Esophagus mucosa (tissue), 1 donor: ENCODE measurements around the gene ECHS1. TPM values are rescaled to one million over a fixed set of nuclear protein-coding genes. Genes with fewer than 3 reads are reported as not detected.
A peak's percentile ranks its signal among the peaks of the same experiment; 100 is the strongest.
"Not testable (repeated sequence)": the region's sequence is repeated elsewhere in the genome, so short reads cannot be mapped to it uniquely, and the experiment has no call there.

Experiments used
- ATAC-seq: fragments of 200-7000 bp; cut with Tn5 transposase; one replicate; pipeline ENCODE4 v1.9.1; 2020
- total RNA-seq: library from RNA; stranded (reverse); gene quantifications from one replicate; pipeline ENCODE4 v1.2.4, GENCODE V29; 2023
- donor health status: DM: yes; HTN: yes; CAD: no.

Gene ECHS1
- total RNA-seq, 1 donor from 2014 or later: 79.5 TPM

DNA sequence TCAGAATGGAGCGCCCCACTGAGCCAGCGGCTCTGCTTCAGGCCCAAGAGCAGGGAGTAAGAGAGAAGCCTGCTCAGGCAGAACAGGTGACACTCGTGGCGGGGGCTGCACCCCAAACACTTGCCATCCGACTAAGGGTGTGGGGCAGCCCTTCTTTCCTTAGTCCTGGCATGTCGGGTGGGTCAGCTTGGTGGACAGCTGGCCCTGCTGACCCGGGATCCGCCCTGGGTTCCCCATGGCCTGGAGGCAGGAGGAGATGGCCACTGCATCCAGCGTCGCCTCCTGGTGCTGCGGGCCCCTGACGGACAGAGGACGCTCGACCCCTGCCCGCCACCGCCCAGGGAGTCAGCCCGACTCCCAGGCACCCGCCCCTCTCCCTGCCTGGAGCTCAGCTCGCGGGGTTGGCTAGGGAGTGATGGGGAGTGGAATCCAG is 4.7 kb upstream of the ECHS1 start:
- no peak for ATAC-seq

DNA sequence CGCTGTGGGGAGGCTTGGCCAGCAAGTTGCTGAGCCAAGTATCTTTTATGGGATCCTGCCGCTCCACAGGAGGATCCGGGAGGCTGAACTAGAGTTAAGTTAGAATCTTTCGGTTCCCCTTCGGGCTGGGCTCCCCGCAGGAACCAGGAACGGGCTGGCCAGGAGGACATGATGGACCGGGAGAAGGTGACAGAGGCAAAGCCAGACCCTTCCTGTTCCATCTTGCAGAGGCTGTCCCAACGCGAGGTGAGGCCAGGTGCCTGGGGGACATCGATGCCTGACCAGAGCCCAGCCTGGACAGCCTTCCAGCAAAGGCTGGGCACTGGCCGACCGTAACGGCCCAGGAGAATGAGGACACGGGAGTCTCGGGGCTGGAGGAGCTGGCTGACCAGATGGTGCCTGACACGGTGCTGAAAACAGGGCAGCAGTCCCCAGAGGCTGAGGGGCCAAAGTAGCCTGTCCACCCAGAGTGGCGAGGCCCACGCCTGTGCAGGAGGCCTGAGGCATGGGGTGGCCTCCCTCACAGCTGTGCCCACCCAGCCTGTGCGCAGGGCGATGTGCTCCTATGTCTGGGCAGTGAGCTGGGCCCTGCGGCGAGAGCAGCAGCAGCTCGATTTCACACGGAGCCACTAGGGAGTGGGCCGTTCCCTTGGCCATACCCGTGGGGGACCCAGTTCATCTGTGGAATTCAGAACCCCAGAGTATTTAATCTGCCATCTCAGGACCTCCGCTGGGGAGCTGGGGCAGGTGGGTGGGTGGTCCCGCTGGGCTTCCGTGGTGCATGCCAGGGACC is 4.1 kb upstream of the ECHS1 start:
- no peak for ATAC-seq

DNA sequence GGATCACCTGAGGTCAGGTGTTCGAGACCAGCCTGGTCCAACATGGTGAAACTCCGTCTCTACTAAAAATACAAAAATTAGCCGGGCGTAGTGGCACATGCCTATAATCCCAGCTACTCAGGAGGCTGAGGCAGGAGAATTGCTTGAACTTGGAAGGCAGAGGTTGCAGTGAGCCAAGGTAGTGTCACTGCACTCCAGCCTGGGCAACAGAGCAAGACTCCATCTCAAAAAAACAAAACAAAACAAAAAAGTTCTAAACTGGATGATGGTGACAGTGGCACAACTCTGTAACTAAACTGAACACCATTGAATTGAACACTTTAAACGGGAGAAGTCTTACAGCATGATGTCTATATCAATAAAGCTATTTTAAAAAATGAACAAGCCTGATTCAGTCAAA is 3.0 kb upstream of the ECHS1 start:
- not testable (repeated sequence) for ATAC-seq

DNA sequence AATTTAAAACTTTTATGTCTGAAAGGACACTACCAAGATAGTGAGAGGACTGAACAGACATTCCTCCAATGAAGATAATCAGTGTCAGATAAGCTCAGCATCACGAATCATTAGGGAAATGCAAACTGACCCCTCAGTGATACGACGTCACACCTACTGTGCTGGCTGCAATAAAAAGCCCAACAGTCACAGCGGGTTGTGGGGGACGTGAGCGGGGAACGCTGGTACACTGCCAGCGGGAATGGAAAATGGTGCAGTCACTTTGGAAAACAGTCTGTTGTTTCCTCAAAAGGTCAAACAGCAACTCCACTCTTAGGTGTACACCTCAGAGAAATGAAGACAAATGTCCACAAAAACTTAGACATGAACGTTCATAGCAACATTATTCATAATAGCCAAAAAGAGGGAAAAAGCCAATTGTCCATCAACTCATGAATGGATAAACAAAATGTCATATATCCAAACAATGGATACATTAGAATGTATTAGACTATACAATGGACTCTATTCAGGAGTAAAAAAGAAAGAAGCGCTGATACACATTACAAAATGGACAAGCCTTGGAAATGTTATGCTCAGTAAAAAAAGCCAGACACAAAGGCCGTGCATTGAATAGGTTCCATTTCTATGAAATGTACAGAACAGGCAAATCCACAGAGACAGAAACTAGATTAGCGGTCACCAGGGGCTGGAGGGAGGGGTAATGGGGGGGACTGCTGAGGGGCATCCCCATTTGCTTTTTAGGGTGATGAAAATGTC is 2.4 kb upstream of the ECHS1 start:
- no peak for ATAC-seq

DNA sequence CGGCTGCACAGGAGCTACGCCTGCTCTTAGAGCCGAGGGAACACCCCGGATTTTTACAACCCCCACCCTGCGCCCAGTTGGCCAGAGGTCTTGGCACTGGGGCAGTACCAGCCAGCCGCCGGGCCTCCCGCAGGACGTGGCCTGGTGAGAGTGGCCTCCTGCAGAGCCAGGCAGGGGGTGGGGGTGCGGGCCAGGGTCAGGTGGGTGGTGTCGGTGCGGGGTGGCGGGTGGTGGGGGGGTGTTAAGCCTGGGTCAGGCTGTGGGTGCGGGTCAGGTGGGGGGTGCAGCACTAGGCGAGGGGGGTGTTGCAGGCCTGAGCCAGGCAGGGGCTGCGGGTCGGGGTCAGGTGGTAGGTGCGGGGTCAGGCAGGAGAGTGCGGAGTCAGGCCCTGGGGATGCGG is 647 bp downstream of the ECHS1 start:
- ATAC-seq: peak; percentile 4

DNA sequence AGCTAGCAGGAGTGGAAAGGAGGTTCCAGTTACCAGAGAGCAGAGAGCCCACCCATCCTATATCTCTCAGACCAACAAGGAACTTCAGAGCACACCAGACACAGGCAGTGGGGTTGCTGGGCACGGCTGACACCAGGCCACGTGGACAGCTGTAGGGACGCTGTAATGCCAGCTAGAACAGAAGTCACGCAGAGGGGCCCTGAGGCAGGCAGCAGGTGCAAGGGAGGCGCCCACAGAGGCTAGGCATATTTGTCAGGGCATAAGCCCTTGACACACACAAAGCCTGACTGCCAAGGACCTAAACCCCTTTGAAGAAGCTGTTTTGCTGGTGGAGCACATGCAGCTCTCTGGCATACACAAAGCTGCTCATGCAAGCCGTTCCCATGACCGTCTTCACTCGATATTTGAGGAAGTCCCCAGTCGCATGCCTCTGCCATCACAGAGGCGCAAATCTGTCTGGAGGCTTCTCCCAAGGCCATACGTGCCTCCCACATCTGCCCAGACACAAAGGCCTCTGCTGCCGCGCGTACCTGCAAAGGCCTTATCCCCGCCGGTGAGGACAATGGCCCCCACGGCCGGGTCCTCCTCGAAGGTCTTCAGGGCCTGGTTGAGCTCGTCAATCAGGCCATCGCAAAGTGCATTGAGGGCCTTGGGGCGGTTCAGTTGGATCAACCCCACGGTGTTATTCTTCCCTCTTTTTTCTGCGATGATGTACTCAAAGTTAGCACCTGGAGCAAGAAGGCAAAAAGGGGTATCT is 2.9 kb downstream of the ECHS1 start:
- ATAC-seq: no peak

DNA sequence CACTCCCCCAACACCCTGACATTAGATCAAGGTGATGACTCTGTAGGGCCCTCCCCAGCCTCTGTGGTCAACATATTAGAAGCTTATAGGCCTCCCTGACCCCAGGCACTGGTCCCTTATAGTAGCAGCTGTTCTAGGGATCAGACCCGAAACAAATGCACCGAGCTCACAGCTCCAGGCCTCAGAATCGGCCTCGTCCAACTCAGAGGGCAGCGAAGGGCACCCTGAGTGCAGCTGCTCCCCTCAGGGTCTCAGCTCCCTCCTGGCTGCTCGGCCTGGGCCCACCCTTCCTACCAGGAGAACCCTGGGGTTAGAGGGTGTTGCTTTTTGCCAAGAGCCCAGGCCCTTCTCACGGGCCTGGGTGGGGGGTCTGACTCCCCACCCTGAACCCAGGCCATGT is 5.0 kb downstream of the ECHS1 start:
- ATAC-seq: no peak

DNA sequence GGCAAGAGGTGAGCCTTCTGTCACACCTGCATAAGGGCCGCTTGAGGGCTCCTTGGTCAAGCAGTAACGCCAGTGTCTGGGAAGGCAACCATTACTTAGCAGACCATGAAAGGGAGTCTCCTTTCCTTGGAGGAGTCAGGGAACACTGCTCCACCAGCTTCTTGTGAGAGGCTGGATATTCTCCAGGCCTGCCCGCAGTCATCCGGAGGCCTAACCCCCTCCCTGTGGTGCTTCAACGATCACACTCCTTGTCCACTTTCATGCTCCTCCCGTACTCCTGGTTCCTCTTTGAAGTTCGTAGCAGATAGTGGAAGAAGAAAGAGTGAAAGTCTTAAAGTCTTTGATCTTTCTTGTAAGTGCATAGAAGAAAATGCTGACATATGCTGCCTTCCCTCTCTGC is 5.7 kb downstream of the ECHS1 start:
- ATAC-seq: not testable (repeated sequence)

DNA sequence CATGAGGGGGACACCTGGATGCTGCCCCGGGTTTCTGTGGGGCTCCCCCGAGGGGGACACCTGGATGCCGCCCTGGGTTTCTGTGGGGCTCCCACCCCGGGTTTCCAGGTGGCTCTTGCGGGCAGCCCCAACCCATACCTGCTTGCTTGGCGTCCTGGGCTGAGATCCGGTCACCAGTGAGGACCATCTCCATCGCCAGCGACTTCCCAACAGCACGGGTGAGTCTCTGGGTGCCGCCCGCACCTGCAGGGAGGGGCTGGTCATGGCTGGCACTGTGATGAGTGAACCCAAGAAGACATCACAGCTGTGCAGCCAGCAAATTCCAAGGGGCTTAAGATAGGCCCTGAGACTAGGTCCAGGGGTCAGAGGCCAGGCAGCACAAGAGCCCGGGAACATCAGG is 6.4 kb downstream of the ECHS1 start:
- ATAC-seq: no peak

DNA sequence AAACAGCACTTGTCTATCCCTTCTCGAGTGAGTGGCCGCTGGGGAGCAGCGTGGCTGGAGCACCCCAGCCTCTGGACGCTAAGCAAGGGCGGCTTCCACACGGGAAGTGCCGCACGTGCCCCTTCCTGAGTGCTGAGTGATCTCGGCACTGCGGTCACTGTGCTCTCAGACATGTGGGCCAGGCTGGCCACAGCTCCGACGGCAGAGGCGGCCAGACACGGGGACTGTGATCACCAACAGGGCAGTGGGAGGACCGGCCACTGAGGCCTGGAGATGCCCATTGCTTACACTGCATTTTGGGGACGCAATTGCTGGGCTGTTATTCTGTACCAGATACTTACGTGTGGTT is 7.0 kb downstream of the ECHS1 start:
- no peak for ATAC-seq

DNA sequence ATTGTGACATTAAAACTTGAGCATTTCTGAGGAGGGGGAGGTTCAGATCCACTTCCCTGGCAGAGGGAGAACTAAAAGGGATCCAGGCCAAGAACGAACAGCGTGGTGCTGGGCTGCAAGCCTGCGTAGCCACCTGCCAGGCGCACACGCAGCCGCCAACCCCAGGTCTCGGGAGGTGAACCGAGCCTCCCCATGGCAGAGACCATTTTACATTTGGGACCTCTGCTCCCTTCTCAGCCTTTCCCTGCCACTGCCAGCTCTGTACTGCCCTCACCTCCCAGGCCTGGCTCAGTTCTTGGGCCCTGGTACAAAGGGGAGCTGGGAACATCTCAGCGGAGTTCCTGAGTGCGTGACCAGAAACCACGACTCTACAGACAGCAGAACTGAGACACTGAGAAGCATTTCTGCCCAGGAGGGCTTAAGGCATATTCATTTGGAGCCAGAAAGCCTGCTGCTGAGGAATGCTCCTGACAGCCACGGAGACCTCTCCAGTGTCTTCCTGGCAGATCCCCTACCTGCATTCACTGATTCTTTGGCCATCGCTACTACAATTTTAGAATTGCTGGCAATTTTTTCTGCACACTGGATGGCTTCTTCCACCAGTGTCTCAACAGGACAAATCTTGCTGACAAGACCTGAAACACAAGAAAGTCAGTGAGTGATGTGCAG is 7.6 kb downstream of the ECHS1 start:
- ATAC-seq: no peak

DNA sequence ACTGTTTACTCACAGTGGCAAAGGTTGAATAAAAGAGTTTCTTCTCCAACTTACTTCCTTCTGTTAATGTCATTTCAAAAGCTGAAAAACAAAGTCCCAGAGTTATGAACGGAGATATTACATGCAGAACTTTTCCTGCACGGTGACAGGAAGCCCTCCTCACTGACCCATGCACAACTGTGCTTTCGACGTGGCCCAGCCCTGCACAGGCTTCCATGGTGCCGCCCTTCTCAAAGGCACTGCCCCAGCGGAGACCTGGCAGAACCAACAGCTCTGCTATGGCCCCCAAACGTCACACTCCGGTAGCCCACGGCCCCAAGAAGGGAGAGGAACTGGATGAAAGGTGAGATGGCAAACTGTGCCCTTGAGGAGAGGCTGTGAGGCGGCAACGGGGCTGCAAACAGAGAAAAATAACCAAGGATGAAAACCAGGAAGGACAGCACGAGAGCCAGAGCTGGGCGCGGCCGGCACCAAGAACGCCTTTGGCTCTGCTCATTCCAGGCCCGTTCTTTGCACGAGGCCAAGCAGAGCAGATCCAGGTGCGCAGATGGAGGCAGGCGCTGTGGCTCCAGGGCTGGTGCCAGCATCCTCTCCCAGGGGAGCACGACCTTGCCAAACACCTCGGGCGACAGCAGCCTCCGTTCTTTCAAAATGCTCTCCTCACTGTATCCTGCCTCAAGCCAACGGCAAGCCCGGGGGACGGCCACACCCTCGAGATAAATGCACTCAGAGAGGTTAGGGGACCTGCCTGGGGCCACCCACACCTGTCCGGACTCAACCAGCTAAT is 8.3 kb downstream of the ECHS1 start:
- peak; percentile 57 for ATAC-seq

DNA sequence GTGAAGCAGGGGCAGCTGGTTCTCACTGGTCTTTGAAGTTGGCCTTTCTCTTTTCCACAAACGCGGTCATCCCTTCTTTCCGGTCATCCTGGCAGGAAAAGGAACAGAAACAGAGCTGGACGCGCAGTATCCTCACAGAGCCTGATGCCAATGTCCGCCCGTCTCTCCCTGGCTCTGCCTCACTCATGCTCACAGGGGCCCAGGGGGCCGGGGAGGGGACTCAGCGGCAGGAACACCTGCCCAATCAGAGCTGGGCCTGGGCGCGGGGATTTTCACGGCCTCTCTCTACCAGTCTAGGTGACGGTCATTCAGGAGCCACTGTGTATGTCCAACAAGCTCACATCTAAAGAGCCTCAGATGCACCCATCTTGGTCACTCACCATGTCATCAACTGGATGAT is 10.3 kb downstream of the ECHS1 start:
- no peak for ATAC-seq

DNA sequence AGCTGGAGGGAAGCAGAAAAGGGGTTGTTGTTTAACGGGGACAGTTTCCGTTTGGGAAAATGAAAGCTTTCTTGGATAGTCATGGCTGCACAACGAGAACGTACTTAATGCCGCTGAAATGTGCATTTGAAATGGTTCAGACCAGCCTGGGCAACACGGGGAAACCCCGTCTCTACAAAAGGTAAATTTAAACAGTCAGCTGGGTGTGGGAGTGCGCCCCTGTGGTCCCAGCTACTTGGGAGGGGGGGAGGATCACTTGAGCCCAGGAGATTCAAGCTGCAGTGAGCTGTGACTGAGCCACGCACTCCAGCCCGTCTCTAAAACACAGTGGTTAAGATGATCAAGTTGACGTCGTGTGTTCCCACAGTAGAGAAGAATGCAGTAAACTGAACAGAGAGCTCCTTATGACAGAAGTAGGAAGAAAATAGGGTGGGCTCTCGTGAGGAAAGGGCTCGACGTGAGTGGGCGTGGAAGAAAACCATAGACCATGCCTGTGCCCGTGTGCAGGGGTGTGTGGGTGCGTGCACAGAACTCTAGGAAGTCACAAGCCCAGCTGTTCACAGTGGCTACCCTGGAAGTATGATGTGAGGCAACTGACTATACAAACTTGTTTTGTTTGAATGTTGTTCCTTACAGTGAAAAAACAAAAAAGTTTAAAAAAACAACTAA is 11.2 kb downstream of the ECHS1 start:
- ATAC-seq: no peak

DNA sequence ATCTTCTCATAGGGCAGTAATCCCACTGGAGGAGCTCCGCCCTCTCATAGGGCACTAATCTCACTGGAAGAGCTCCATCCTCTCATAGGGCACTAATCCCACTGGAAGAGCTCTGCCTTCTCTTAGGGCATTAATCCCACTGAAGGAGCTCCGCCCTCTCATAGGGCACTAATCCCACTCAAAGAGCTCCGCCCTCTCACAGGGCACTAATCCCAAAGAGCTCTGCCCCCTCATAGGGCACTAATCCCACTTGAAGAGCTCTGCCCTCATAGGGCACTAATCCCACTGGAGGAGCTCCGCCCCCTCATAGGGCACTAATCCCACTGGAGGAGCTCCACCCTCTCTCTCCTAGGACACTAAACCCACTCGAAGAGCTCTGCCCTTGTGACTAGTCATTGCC is 11.9 kb downstream of the ECHS1 start:
- no peak for ATAC-seq

DNA sequence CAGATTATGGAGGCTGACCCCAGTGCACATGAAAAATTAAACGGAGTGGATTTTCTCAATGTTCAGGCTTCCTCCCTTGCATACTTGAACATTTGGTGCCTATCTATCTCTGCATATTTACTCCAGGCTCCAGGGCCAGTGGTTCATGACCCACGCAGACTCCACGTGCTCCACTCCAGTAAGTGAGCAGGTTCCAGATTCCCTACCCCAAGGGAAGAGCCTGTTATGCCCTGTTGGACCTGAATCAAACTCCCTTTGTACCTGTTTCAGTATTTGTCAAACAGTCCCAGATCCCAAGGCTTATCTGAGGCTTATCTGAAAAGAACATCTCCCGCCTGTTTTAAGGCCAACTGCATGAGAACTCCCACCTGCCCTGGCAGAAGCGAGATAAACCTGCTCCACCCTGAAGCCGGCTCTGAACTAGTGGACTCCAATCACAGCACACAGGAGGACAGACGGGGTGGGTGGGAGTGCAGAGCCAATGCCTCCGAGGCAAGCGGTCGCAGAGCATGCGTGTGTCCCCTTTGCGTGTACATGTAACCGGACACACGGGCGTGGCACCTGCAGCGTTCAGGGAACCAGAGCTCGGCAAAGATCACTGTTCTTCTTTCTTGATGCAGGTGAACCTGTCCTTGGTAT is 13.1 kb downstream of the ECHS1 start:
- no peak for ATAC-seq

DNA sequence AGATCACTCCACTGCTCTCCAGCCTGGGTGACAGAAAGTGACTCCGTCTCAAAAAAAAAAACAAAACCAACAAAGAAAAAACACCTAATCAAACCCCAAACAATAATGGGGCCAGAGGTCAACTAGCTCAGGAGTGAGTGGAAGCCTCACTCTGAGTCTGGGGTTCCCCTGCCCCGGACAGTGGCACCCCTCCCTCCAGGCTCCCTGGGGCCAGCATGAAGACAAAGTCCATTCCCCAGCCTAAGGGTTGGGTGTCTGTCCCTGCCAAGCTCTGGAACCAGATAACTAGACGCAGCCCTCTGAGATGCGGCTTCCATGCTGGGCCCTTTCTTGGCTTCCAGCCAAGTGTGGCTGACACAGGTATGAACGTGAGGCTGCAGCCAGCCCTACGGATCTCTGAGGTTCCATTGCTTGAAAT is 13.6 kb downstream of the ECHS1 start:
- ATAC-seq: no peak

DNA sequence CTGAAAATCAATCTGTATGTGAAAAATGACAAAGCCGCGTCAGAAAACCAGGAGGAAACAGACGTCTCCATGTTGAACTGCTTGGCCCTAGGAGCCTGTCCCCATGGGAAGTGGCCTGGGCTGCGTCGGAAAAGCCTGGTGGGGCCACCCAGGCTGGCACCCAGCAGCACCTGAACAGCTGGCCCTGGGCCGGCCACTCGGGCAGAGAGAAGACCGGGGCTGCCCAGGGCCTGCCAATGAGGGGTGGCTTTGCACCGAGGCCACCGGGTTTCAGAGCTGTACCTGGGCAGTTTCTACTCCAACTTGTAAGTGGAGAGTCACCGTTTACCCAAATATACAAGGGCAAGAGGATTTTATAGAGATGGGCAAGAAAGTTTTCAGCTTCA is 14.2 kb downstream of the ECHS1 start:
- ATAC-seq: no peak

DNA sequence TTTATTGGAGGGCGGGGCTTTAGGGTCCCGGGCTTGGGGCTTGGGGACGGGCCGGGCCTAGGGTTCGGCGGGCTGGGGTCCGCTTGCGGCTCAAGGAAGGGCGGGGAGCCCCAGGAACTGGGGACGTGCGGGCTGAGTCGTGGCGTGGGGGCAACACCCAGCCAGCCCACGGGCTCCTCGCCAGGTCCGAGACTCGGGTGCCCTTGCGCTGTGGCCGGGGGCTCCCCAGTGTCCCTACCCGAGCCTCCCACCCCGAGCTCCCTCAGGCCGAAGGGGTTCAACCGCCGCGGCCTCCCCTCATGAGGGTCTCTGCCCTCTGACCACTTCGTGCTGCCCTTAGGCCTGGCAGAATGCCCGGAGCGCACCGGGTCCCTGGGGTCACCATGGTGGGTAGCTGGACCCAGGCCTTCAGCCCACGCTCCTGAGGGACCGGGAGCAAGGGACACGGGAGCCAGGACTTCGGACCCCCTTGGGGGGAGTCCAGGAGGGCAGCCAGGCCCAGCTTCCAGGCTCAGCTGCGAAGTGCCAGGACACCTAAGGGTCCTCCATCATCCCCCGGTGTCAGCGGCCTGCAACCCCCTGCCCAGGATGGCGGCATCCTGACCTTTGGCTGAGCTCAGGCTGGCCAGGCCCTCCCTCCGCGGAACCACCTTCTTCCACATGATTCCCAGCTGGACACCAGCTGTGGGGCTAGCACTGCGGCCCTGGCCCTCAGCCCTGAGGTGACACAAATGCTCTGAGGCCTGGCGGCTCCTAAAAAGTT is 14.8 kb downstream of the ECHS1 start:
- ATAC-seq: peak; percentile 1
